HL-60 (cell line): Measurements from ENCODE around the gene POU2F3.

Experiments used
- DNase-seq, 2 experiments: peaks; one replicate each; pipeline ENCODE4 v3.0.0-alpha.2; 2010 to 2020; ENCODE audit warnings: low read depth in 1 of 2, low spot score in 1 of 2
- H3K27ac ChIP-seq: fragments of 250-450 bp; sonication (Bioruptor Pico); replicated peaks from 2 replicates; pipeline ENCODE4 v1.5.1; 2020; ENCODE audit warnings: mild to moderate bottlenecking, moderate library complexity
- H3K27me3 ChIP-seq: fragments of 250-450 bp; sonication (Bioruptor Pico); 2 replicates; pipeline ENCODE4 v1.5.1; 2021; ENCODE audit warnings: mild to moderate bottlenecking, moderate library complexity; ENCODE audit not compliant: insufficient read depth, poor library complexity, severe bottlenecking
- H3K4me3 ChIP-seq: replicated peaks from 2 replicates; pipeline ENCODE4 v1.5.1; 2011; ENCODE audit warnings: mild to moderate bottlenecking, control low read depth, low read length; ENCODE audit not compliant: insufficient read depth
- GABPA ChIP-seq: IDR thresholded peaks from 2 replicates; pipeline ENCODE4 v1.6.1; 2012; ENCODE audit warnings: low read depth
- POLR2AphosphoS5 ChIP-seq: IDR thresholded peaks from 2 replicates; pipeline ENCODE4 v1.6.1; 2012; ENCODE audit warnings: low read depth
- SPI1 ChIP-seq: IDR thresholded peaks from 2 replicates; pipeline ENCODE4 v1.6.1; 2012; ENCODE audit warnings: low read depth, mild to moderate bottlenecking, borderline replicate concordance
- TF ChIP-seq, protein P1 (sequence below): IDR thresholded peaks from 2 replicates; pipeline ENCODE4 v1.6.1; 2012; ENCODE audit warnings: low read depth; ENCODE audit not compliant: insufficient replicate concordance
- TF ChIP-seq, protein P2 (sequence below): IDR thresholded peaks from one replicate; pipeline ENCODE4 v1.5.1; 2011; ENCODE audit warnings: low read length, control low read depth, inconsistent platforms; ENCODE audit not compliant: insufficient read depth

Gene POU2F3

DNA sequence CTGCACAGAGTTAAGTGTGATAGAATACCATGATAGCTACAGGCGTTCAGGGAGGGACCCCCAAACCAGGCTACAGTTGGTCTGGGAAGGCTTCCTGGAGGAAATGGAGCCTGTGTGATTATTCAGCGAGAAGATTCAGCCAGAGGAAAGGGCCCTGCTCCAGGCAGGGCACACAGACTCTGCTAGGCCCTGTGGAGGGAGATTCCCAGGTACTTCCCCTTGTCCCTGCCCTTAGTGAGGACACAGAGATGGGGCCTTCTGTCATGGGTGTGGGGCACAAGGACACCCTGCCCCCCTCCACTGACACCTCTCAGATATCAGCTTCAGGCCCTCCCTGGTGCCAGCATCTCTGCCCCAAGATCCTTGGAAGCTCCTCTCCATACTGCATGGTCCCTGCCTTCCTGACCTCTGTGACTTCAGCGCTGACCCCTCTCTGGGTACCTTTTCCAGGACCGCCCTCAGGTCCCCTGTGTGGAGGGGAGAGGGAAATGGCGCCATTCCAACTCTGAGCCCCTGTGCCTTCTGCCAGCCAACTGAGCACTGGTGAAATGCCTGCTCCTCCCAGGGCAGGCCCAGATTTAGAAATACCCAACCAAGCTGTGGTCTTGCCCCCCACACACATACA, 12.6 kb upstream of the POU2F3 start:
- no peak for TF ChIP-seq GABPA
- no peak for TF ChIP-seq SPI1
- TF ChIP-seq, protein P1, sequence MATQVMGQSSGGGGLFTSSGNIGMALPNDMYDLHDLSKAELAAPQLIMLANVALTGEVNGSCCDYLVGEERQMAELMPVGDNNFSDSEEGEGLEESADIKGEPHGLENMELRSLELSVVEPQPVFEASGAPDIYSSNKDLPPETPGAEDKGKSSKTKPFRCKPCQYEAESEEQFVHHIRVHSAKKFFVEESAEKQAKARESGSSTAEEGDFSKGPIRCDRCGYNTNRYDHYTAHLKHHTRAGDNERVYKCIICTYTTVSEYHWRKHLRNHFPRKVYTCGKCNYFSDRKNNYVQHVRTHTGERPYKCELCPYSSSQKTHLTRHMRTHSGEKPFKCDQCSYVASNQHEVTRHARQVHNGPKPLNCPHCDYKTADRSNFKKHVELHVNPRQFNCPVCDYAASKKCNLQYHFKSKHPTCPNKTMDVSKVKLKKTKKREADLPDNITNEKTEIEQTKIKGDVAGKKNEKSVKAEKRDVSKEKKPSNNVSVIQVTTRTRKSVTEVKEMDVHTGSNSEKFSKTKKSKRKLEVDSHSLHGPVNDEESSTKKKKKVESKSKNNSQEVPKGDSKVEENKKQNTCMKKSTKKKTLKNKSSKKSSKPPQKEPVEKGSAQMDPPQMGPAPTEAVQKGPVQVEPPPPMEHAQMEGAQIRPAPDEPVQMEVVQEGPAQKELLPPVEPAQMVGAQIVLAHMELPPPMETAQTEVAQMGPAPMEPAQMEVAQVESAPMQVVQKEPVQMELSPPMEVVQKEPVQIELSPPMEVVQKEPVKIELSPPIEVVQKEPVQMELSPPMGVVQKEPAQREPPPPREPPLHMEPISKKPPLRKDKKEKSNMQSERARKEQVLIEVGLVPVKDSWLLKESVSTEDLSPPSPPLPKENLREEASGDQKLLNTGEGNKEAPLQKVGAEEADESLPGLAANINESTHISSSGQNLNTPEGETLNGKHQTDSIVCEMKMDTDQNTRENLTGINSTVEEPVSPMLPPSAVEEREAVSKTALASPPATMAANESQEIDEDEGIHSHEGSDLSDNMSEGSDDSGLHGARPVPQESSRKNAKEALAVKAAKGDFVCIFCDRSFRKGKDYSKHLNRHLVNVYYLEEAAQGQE = no peak
- TF ChIP-seq POLR2AphosphoS5 = no peak
- TF ChIP-seq, protein P2, sequence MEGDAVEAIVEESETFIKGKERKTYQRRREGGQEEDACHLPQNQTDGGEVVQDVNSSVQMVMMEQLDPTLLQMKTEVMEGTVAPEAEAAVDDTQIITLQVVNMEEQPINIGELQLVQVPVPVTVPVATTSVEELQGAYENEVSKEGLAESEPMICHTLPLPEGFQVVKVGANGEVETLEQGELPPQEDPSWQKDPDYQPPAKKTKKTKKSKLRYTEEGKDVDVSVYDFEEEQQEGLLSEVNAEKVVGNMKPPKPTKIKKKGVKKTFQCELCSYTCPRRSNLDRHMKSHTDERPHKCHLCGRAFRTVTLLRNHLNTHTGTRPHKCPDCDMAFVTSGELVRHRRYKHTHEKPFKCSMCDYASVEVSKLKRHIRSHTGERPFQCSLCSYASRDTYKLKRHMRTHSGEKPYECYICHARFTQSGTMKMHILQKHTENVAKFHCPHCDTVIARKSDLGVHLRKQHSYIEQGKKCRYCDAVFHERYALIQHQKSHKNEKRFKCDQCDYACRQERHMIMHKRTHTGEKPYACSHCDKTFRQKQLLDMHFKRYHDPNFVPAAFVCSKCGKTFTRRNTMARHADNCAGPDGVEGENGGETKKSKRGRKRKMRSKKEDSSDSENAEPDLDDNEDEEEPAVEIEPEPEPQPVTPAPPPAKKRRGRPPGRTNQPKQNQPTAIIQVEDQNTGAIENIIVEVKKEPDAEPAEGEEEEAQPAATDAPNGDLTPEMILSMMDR = no peak
- H3K27ac ChIP-seq = no peak overlapping the region
- DNase-seq = no peak

DNA sequence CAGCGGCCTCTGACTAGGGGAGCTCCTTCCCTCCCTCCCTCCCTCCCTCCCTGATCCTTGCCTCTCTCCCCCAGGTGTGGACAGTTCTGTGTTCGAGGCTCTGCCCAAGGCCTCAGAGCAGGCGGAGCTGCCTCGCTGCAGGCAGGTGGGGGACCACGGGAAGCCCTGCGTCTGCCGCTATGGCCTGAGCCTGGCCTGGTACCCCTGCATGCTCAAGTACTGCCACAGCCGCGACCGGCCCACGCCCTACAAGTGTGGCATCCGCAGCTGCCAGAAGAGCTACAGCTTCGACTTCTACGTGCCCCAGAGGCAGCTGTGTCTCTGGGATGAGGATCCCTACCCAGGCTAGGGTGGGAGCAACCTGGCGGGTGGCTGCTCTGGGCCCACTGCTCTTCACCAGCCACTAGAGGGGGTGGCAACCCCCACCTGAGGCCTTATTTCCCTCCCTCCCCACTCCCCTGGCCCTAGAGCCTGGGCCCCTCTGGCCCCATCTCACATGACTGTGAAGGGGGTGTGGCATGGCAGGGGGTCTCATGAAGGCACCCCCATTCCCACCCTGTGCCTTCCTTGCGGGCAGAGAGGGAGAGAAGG, 11.1 kb upstream of the POU2F3 start:
- no peak for DNase-seq
- TF ChIP-seq, protein P2 = no peak
- TF ChIP-seq GABPA (no peak), POLR2AphosphoS5 (no peak), SPI1 (no peak)
- TF ChIP-seq, protein P1 = no peak
- no peak overlapping the region for H3K27ac ChIP-seq
- no peak overlapping the region for H3K4me3 ChIP-seq
- peaks cover 3% of the 10 kb centered on the region for H3K27me3 ChIP-seq

More for the DNA sequence above, 12.6 kb upstream of the POU2F3 start:
- H3K27me3 ChIP-seq = no peaks in the 10 kb centered on the region
- no peak overlapping the region for H3K4me3 ChIP-seq

DNA sequence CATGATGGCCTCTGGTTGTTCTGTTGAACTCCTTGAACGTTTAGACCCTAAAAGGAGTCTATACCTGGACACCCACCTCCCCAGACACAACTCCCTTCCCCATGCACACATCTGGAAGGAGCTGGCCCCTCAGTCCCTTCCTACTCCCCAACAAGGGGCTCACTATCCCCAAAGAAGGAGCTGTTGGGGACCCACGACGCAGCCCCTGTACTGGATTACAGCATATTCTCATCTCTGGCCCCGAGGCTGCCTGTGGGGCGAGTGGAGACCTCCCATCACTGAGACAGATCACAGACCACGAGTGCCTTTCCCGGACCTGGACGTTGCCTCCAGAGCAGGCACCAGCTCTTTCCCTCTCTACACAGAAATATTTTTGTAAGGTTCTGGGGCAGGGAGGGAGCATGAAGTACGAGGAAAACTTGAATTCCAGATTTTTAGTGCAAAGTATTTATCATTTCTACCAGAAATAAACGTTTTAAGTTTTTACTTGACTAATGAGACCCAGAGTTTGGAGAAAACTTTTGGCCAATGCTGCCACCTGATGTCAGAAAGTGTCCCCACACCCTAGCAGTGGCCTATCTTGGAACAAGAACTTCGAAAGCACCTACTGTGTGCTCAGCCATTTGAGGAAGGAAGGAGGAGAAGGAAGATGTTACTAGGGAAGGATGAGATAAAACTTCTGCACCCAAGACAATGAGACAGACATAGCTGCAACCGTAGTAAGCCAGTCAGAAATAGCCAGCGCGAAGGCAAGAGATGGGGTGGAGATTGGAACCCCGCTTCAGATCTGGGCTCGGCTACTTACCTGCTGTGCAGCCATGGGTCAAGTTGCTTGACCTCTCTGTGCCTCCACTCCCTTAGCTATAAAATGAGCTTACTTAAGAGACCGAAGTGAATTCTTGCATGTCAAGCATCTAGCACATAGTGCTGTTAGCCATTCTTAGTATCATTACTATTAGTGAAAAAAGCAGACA, 10.2 kb upstream of the POU2F3 start:
- no peak for TF ChIP-seq SPI1
- TF ChIP-seq, protein P2 = peak; percentile 43
- 0 out of 2 replicates have a peak, but pooled peaks have one; percentile 14 for TF ChIP-seq POLR2AphosphoS5
- H3K27me3 ChIP-seq = peaks cover 10% of the 10 kb centered on the region
- DNase-seq = peak in 1 of 2 experiments; percentile 45
- H3K27ac ChIP-seq = no peak overlapping the region
- no peak overlapping the region for H3K4me3 ChIP-seq
